Activated CD4-positive, alpha-beta T cell treated with anti-CD3 and anti-CD28 coated beads for 48 hours (primary cell): Measurements from ENCODE around the gene CARHSP1.
"Not testable (repeated sequence)": the region's sequence is repeated elsewhere in the genome, so short reads cannot be mapped to it uniquely, and the experiment has no call there.

Experiments
- DNase-seq: peaks from one replicate; pipeline ENCODE4 v3.0.0-alpha.2; 2020

Gene CARHSP1

GRCh38 chr16:8853150-8853549, 15.7 kb downstream of the CARHSP1 start:
- DNase-seq: no peak

GRCh38 chr16:8852534-8852933, 16.3 kb downstream of the CARHSP1 start:
- no peak for DNase-seq

GRCh38 chr16:8851761-8852403, 16.9 kb downstream of the CARHSP1 start:
- DNase-seq: no peak

GRCh38 chr16:8850279-8850885, 18.4 kb downstream of the CARHSP1 start:
- DNase-seq: no peak

GRCh38 chr16:8849411-8850011, 19.3 kb downstream of the CARHSP1 start:
- DNase-seq: no peak

GRCh38 chr16:8848939-8849391, 19.8 kb downstream of the CARHSP1 start:
- no peak for DNase-seq

- no peak for DNase-seq
Observed at GRCh38 chr16:8848231-8848938, 20.4 kb downstream of the CARHSP1 start.

- no peak for DNase-seq
Observed at GRCh38 chr16:8847623-8848022, 21.2 kb downstream of the CARHSP1 start.

GRCh38 chr16:8847145-8847544, 21.7 kb downstream of the CARHSP1 start:
- no peak for DNase-seq

- DNase-seq: no peak
Observed at GRCh38 chr16:8846401-8846932, 22.3 kb downstream of the CARHSP1 start.

GRCh38 chr16:8845699-8846298, 23.0 kb downstream of the CARHSP1 start:
- DNase-seq: no peak

GRCh38 chr16:8843296-8843695, 25.5 kb downstream of the CARHSP1 start:
- DNase-seq: not testable (repeated sequence)

- not testable (repeated sequence) for DNase-seq
Observed at GRCh38 chr16:8842016-8842415, 26.8 kb downstream of the CARHSP1 start.

- DNase-seq: not testable (repeated sequence)
Observed at GRCh38 chr16:8837594-8837993, 31.2 kb downstream of the CARHSP1 start.

- DNase-seq: not testable (repeated sequence)
Observed at GRCh38 chr16:8836797-8837196, 32.0 kb downstream of the CARHSP1 start.

GRCh38 chr16:8832717-8833105, 36.1 kb downstream of the CARHSP1 start:
- DNase-seq: no peak

GRCh38 chr16:8831871-8832716, 36.7 kb downstream of the CARHSP1 start:
- DNase-seq: no peak

GRCh38 chr16:8831450-8831849, 37.4 kb downstream of the CARHSP1 start:
- DNase-seq: no peak

- DNase-seq: no peak
Observed at GRCh38 chr16:8828541-8829165, 40.2 kb downstream of the CARHSP1 start.

- no peak for DNase-seq
Observed at GRCh38 chr16:8826278-8826879, 42.4 kb downstream of the CARHSP1 start.

GRCh38 chr16:8822403-8822802, 46.4 kb downstream of the CARHSP1 start:
- no peak for DNase-seq
